HUES6 (cell line): Measurements from ENCODE around the gene FMNL2.

Experiments used
- H3K27ac ChIP-seq: 2 replicates; pipeline ENCODE4 v1.7.0; 2013; ENCODE audit warnings: low read depth, mild to moderate bottlenecking, low read length, inconsistent platforms
- H3K27me3 ChIP-seq: 2 replicates; pipeline ENCODE4 v1.6.1; 2013; ENCODE audit warnings: low read length; ENCODE audit not compliant: control insufficient read depth, insufficient read depth
- H3K36me3 ChIP-seq: 2 replicates; pipeline ENCODE4 v1.6.1; 2013; ENCODE audit warnings: low read length; ENCODE audit not compliant: control insufficient read depth, insufficient read depth
- H3K4me1 ChIP-seq: 2 replicates; pipeline ENCODE4 v1.6.1; 2013; ENCODE audit warnings: low read length; ENCODE audit not compliant: control insufficient read depth, insufficient read depth
- H3K4me3 ChIP-seq: 2 replicates; pipeline ENCODE4 v1.5.1; 2013; ENCODE audit warnings: low read depth, low read length
- H3K9ac ChIP-seq: one replicate; pipeline ENCODE4 v1.6.1; 2013; ENCODE audit warnings: mild to moderate bottlenecking, low read length
- H3K9me3 ChIP-seq: 2 replicates; pipeline ENCODE4 v1.6.1; 2013; ENCODE audit warnings: low read depth, low read length; ENCODE audit not compliant: control insufficient read depth, insufficient read depth

The FMNL2 gene

DNA sequence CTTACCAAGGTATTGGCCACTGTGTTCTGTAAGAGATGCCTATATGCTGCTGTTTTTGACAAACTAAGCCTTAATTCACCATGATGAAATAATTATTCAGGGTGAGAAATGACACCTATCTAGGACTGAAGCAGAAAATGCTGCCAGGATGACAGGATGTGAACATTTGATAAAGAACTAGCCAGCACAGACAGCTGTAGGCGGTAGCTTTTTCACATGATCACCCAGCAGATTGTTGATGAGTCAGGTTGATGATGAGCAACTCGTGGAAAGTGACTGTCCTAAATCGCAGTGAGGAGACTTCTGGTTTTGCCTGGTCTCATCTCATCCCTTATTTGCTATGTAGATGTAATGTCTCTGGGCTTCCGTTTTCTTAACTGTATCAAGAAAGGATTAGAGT is 238.2 kb downstream of the FMNL2 start:
- H3K36me3 ChIP-seq, result no peaks in the 10 kb centered on the region
- peaks cover 16% of the 10 kb centered on the region for H3K4me1 ChIP-seq
- no peak overlapping the region for H3K4me3 ChIP-seq
- no peak overlapping the region for H3K27ac ChIP-seq
- H3K9ac ChIP-seq, result no peak overlapping the region
- H3K9me3 ChIP-seq, result no peaks in the 10 kb centered on the region
- no peaks in the 10 kb centered on the region for H3K27me3 ChIP-seq

DNA sequence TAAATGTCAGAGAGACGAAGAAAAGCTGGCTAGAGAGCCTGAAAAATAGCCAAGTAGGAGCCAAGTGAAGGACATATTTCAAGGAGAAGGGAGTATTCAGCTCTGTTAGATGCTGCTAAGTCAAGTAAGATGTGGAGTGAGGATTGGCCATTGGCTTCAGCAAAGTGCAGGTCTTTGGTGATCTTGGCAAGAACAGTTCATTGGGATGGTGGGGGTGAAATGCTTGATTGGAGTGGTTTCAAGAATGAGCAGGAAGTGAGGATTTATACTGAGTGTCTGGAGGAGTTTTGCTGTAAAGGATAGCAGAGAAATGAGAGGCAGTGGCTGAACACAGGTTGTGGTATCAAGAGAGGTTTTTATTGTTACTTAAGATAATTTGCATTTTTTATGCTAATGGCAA is 242.6 kb downstream of the FMNL2 start:
- no peak overlapping the region for H3K27ac ChIP-seq
- peaks cover 6% of the 10 kb centered on the region for H3K36me3 ChIP-seq
- H3K27me3 ChIP-seq, result no peaks in the 10 kb centered on the region
- H3K4me3 ChIP-seq, result no peak overlapping the region
- H3K9me3 ChIP-seq, result no peaks in the 10 kb centered on the region
- H3K9ac ChIP-seq, result no peak overlapping the region
- H3K4me1 ChIP-seq, result peaks cover 16% of the 10 kb centered on the region

GRCh38 chr2:152578573-152578972 is 243.6 kb downstream of the FMNL2 start:
- Histone ChIP-seq H3K4me1 (peaks cover 11% of the 10 kb centered on the region; the same call in 1 of the 2 replicates), H3K9ac (no peak overlapping the region), H3K27me3 (no peaks in the 10 kb centered on the region), H3K36me3 (peaks cover 9% of the 10 kb centered on the region), H3K4me3 (no peak overlapping the region), H3K9me3 (no peaks in the 10 kb centered on the region), H3K27ac (no peak overlapping the region)

DNA sequence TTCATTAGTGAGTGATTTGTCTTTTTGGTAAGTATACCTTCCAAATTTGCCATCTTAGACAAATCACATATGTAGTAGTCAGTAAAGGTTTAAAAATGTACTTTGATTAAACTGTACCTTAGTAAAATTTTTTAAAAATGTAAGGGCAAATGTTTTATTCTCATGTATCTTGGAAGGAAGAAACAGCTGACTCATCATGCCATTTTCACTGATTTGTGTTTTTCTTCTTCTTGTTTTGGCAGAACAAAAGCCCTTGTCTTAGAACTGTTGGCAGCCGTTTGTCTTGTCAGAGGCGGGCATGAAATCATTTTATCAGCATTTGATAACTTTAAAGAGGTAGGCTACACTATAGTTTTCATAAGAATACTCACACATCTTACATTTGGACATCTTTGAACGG is 245.7 kb downstream of the FMNL2 start:
- Histone ChIP-seq H3K9me3 (no peaks in the 10 kb centered on the region), H3K27ac (0 out of 2 replicates have a peak overlapping the region, but pooled peaks have one; percentile 42), H3K27me3 (no peaks in the 10 kb centered on the region), H3K36me3 (peaks cover 11% of the 10 kb centered on the region), H3K4me3 (no peak overlapping the region), H3K4me1 (peaks cover 11% of the 10 kb centered on the region; the same call in 1 of the 2 replicates), H3K9ac (no peak overlapping the region)

DNA sequence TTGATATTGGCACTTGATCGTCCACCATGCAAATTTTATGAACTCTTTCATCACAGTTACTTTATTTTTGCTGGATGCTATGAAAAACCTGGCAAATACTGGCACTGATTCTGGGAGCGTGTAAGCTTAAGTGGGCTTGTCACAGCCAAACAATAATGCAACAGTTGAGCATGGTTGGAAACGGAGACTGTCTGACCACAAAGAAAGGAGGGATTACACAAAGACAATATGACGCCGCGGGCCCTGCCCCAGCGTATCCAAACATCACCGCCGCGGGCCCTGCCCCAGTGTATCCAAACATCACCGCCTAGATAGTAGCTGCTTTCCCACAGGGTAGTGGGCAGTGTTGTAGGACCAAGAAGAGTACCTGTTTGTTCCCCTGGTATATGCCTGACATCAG is 246.4 kb downstream of the FMNL2 start:
- no peak overlapping the region for H3K9ac ChIP-seq
- peaks cover 11% of the 10 kb centered on the region; the same call in 1 of the 2 replicates for H3K4me1 ChIP-seq
- peaks cover 11% of the 10 kb centered on the region for H3K36me3 ChIP-seq
- H3K27ac ChIP-seq, result no peak overlapping the region
- no peaks in the 10 kb centered on the region for H3K27me3 ChIP-seq
- H3K4me3 ChIP-seq, result no peak overlapping the region
- H3K9me3 ChIP-seq, result no peaks in the 10 kb centered on the region

GRCh38 chr2:152582081-152582480 is 247.1 kb downstream of the FMNL2 start:
- H3K27me3 ChIP-seq, result no peaks in the 10 kb centered on the region
- peaks cover 11% of the 10 kb centered on the region for H3K36me3 ChIP-seq
- no peak overlapping the region for H3K9ac ChIP-seq
- H3K4me3 ChIP-seq, result no peak overlapping the region
- 0 out of 2 replicates have a peak, but pooled peaks cover 5% of the 10 kb centered on the region for H3K4me1 ChIP-seq
- H3K27ac ChIP-seq, result no peak overlapping the region
- H3K9me3 ChIP-seq, result no peaks in the 10 kb centered on the region

DNA sequence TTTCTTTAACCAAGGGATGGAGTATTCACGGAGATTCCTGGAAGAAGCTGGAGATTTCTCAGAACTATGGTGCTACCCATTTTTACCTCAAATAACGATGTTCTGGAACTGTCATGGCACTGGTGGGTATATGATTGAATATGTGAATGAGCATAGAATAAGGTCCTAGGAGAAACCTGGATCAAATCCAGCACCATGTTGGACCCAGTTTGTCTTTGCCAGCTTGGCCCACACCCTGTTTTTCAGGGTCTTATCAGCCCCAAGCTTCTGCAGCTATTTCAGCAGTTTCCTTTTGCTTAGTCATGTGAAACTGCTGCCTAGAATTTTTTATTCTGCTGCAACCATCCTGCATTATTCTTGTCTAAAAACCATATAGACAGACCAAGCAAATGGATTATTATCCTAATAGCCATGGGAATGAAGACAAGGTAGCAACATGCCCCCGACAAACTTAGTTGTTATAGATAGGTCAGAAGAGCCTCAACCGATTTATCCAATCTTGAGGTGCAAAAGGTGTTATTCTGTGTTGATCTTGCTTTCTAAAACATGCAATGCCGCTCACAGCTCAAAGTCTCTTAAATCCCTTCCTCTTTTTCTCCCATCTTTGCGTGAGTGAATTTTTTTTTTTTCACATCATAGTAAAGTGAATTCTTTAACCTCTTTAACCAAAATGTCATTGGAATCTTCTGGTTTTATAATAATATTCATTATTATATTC is 248.7 kb downstream of the FMNL2 start:
- H3K9ac ChIP-seq, result no peak overlapping the region
- no peak overlapping the region for H3K4me3 ChIP-seq
- no peak overlapping the region for H3K27ac ChIP-seq
- peaks cover 11% of the 10 kb centered on the region for H3K36me3 ChIP-seq
- H3K4me1 ChIP-seq, result no peaks in the 10 kb centered on the region
- no peaks in the 10 kb centered on the region for H3K27me3 ChIP-seq
- H3K9me3 ChIP-seq, result no peaks in the 10 kb centered on the region

DNA sequence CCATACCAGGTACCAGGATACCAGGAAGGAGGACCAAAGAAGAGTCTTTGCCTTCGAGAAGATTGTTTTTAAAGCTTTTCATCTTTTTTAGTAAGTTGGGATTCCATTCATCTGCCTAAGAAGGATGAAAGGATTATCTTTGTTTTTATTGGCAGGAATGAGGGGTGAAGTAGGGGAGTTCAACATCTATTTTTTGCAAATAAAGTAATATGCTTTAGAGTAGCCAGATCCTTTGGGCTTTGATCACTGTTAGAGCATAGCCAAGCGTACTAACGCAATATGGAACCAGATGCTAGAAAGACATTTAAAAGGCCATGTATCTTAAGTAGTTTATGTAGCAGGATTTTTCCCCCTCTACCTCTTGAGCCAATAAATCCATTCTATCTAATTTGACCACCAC is 249.3 kb downstream of the FMNL2 start:
- H3K9me3 ChIP-seq, result no peaks in the 10 kb centered on the region
- no peaks in the 10 kb centered on the region for H3K27me3 ChIP-seq
- H3K36me3 ChIP-seq, result peaks cover 6% of the 10 kb centered on the region
- H3K4me3 ChIP-seq, result no peak overlapping the region
- no peaks in the 10 kb centered on the region for H3K4me1 ChIP-seq
- H3K9ac ChIP-seq, result no peak overlapping the region
- H3K27ac ChIP-seq, result no peak overlapping the region

DNA sequence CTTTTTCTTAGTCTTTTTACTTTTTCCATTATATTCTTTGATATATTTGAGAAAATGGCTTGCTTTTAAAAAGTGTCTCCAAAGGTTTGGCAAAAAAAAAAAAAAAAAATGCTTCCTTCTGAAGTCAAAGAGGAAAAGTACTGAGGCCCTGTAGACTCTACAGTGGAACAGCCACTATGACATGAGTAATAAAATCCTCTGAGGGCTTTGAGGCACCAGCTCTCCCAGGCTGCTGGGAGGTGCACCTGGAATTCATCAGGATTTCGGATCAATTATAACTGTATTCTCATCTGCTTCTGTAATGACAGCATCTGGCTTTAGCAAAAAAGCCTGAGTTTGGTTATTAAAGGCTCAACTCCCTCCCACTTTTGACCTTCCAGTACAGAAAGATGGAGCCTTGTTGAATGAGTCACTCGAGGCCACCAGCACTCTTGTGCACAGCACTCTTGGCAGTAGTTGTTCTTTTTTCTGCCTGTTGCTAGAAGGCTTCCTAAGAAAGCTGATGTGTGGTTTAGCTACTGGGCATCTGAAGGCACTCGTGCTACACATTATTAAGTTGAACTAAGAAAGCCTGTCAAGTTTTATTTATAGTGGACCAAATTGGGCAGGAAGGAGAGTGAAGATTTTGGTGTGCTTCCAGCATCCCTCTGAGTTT is 251.0 kb downstream of the FMNL2 start:
- H3K9me3 ChIP-seq, result no peaks in the 10 kb centered on the region
- no peak overlapping the region for H3K27ac ChIP-seq
- no peak overlapping the region for H3K9ac ChIP-seq
- no peaks in the 10 kb centered on the region for H3K27me3 ChIP-seq
- no peak overlapping the region for H3K4me3 ChIP-seq
- H3K4me1 ChIP-seq, result no peaks in the 10 kb centered on the region
- peaks cover 10% of the 10 kb centered on the region for H3K36me3 ChIP-seq

DNA sequence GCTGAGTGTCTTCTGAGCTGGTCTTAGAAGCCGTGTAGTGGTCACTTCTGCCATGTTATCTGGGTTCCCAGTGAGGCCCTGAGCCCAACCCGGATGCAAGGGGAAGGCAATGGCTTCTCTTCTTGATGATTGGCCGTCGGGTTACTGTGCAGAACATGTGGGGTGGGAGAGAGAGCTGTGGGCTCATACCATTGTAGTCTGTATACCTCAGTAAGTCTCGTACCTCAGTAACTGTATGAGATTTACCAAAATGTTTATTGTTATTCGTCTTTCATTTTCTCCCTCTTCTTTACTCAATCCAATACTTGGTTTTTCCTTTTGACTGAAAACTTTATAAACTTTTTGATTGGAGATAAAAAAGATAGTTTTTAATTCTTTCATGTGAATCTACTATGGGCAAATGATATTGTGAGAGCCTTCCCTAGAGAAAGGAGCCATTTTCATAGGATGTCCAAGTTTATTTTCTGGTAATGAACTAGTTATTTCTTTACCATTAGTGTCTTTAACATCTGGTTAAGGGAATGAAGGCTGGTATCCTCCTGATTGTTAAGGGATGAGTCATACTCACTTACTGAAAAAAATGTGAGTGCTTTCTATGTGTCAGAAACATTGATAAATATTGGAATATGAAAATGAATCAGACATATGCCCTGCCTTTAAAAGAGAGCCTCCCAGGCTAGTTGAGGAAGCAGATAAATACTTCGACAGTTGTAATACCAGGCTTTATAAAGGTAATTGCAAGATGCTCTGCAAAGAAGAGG is 252.4 kb downstream of the FMNL2 start:
- Histone ChIP-seq H3K27ac (no peak overlapping the region), H3K9ac (no peak overlapping the region), H3K9me3 (no peaks in the 10 kb centered on the region), H3K4me1 (no peaks in the 10 kb centered on the region), H3K27me3 (no peaks in the 10 kb centered on the region), H3K4me3 (no peak overlapping the region), H3K36me3 (peaks cover 10% of the 10 kb centered on the region)

- H3K27me3 ChIP-seq, result no peaks in the 10 kb centered on the region
- no peak overlapping the region for H3K4me3 ChIP-seq
- H3K27ac ChIP-seq, result no peak overlapping the region
- no peak overlapping the region for H3K9ac ChIP-seq
- no peaks in the 10 kb centered on the region for H3K9me3 ChIP-seq
- no peaks in the 10 kb centered on the region for H3K4me1 ChIP-seq
- H3K36me3 ChIP-seq, result peaks cover 4% of the 10 kb centered on the region; the same call in 1 of the 2 replicates
Measured at GRCh38 chr2:152588998-152589397, 254.0 kb downstream of the FMNL2 start.
